Thyroid gland (tissue), 4 donors: ENCODE results near the gene ARHGEF4.

Experiments
- CTCF ChIP-seq, 6 experiments: fragments of 200-600 bp in 3 of 6; fragments of 450-650 bp in 3 of 6; sonication (generic) in 3 of 6; IDR thresholded peaks; one replicate each; pipeline ENCODE4 v1.5.1; 2016 to 2019; ENCODE audit warnings: antibody characterized with exemption in 6 of 6, mild to moderate bottlenecking in 2 of 6, inconsistent platforms in 1 of 6, moderate library complexity in 1 of 6
- POLR2A ChIP-seq, 2 donors: fragments of 450-650 bp; IDR thresholded peaks; one replicate each; pipeline ENCODE4 v1.6.1; 2017; ENCODE audit warnings: antibody characterized with exemption in 2 of 2, mild to moderate bottlenecking in 2 of 2, moderate library complexity in 1 of 2

GRCh38 chr2:130977461-130978050 is 140.8 kb downstream of the ARHGEF4 start:
- TF ChIP-seq CTCF (IDR thresholded peaks at IDR 0.05) (no peak), POLR2A (IDR thresholded peaks at IDR 0.05) (no peak)
